OCI-LY7 (cell line): ENCODE measurements around the gene MYEOV. TPM values are rescaled to one million over a fixed set of nuclear protein-coding genes. Genes with fewer than 3 reads are reported as not detected.

Experiments used
- BruUV-seq: library from RNA; stranded (reverse); fragments of 400-500 nt; replicated peaks from 2 replicates; lab custom pipeline; 2021; lab: Mats Ljungman, UMichigan
- CTCF ChIA-PET: fragments of 300-600 bp; sonication (Branson Sonifier 250); formaldehyde crosslinking; loops from one replicate; lab custom pipeline; 2022; ENCODE audit warnings: antibody characterized with exemption; ENCODE audit not compliant: unreplicated experiment; lab: Charles Lee
- POLR2A ChIA-PET: fragments of 300-600 bp; sonication (Branson Sonifier 250); formaldehyde crosslinking; loops from one replicate; lab custom pipeline; 2022; ENCODE audit warnings: antibody characterized with exemption; lab: Charles Lee
- DNase-seq: peaks from one replicate; pipeline ENCODE4 v3.0.0-alpha.2; 2015; ENCODE audit warnings: low spot score
- H2AFZ ChIP-seq: fragments of 200-600 bp; sonication (generic), shearing (Covaris generic); 2 replicates; pipeline ENCODE4 v1.6.1; 2014; ENCODE audit warnings: mild to moderate bottlenecking, antibody characterized with exemption, low read length, moderate library complexity
- H3K27ac ChIP-seq: fragments of 200-600 bp; sonication (generic); 2 replicates; pipeline ENCODE4 v1.5.1; 2014; ENCODE audit warnings: mixed run types, low read depth, mild to moderate bottlenecking, moderate library complexity, low read length, inconsistent platforms; ENCODE audit not compliant: poor library complexity, severe bottlenecking
- H3K36me3 ChIP-seq: fragments of 200-600 bp; sonication (generic); 2 replicates; pipeline ENCODE4 v1.6.1; 2014; ENCODE audit warnings: mild to moderate bottlenecking, antibody characterized with exemption, low read length, moderate library complexity, mixed read lengths; ENCODE audit not compliant: insufficient read depth
- H3K4me1 ChIP-seq: fragments of 200-600 bp; sonication (generic); 2 replicates; pipeline ENCODE4 v1.5.1; 2014; ENCODE audit warnings: mild to moderate bottlenecking, low read length; ENCODE audit not compliant: insufficient read depth, poor library complexity, severe bottlenecking
- H3K4me2 ChIP-seq: fragments of 200-600 bp; sonication (generic); 2 replicates; pipeline ENCODE4 v1.6.1; 2014; ENCODE audit warnings: mild to moderate bottlenecking, low read length
- H3K4me3 ChIP-seq: fragments of 200-600 bp; sonication (generic); 2 replicates; pipeline ENCODE4 v1.5.1; 2014; ENCODE audit warnings: mild to moderate bottlenecking, low read depth, low read length; ENCODE audit not compliant: poor library complexity, severe bottlenecking
- H3K79me2 ChIP-seq: fragments of 200-600 bp; sonication (generic); 2 replicates; pipeline ENCODE4 v1.6.1; 2016; ENCODE audit warnings: low read depth, mild to moderate bottlenecking, low read length, moderate library complexity, mixed read lengths; ENCODE audit not compliant: insufficient read depth
- H3K9me2 ChIP-seq: fragments of 200-600 bp; sonication (generic); 2 replicates; pipeline ENCODE4 v1.6.1; 2016; ENCODE audit warnings: mild to moderate bottlenecking, low read length, mixed read lengths; ENCODE audit not compliant: insufficient read depth
- H3K9me3 ChIP-seq: fragments of 200-600 bp; sonication (generic); 2 replicates; pipeline ENCODE4 v1.6.1; 2014; ENCODE audit warnings: mild to moderate bottlenecking, mixed run types, low read length, mixed read lengths
- H4K20me1 ChIP-seq: fragments of 200-600 bp; sonication (generic); 2 replicates; pipeline ENCODE4 v1.6.1; 2014; ENCODE audit warnings: mild to moderate bottlenecking, antibody characterized with exemption, low read length, moderate library complexity, mixed read lengths; ENCODE audit not compliant: insufficient read depth
- CTCF ChIP-seq: fragments of 200-600 bp; sonication (generic); conservative IDR thresholded peaks from 2 replicates; pipeline ENCODE4 v1.5.1; 2014; ENCODE audit warnings: mild to moderate bottlenecking, antibody characterized with exemption, low read length, moderate library complexity, mixed read lengths
- EZH2phosphoT487 ChIP-seq: fragments of 200-600 bp; sonication (generic); IDR thresholded peaks from 2 replicates; pipeline ENCODE4 v1.6.1; 2018; ENCODE audit warnings: low read depth, borderline replicate concordance, mild to moderate bottlenecking, mixed run types, antibody characterized with exemption, low read length, moderate library complexity, mixed read lengths
- intact Hi-C: fragments of 100-400 bp; cut with micrococcal nuclease; formaldehyde crosslinking; loops from one replicate; pipeline ENCODE4 v1.10.0; 2022; ENCODE audit not compliant: unreplicated experiment
- total RNA-seq, 2 experiments: library from RNA; depleted of rRNA in 1 of 2; stranded (reverse); fragments of >200 nt in 1 of 2; shearing (Covaris generic) in 1 of 2; gene quantifications; 2 replicates each; pipeline ENCODE4 v1.2.3, GENCODE V29; 2014 to 2022

The MYEOV gene
- total RNA-seq, 2 experiments from 2014 or later = 3.2 to 7.7 TPM

- no peak for DNase-seq
- intact Hi-C loops = no loop called here
- no peaks in the 10 kb centered on the region for H4K20me1 ChIP-seq
- peaks cover 5% of the 10 kb centered on the region for H3K4me1 ChIP-seq
- no peak overlapping the region for H3K27ac ChIP-seq
- no peak overlapping the region for H2AFZ ChIP-seq
- no peaks in the 10 kb centered on the region for H3K36me3 ChIP-seq
- H3K79me2 ChIP-seq = no peaks in the 10 kb centered on the region
- H3K4me2 ChIP-seq = no peak overlapping the region
- ChIA-PET POLR2A (interaction anchor here (0.5 kb wide), 1 partner anchor 1019 kb away, joined by 3 read pairs; no protein-coding TSS in a partner anchor), CTCF (interaction anchor here (0.9 kb wide), 1 partner anchor 234 kb away, joined by 3 read pairs; no protein-coding TSS in a partner anchor)
- TF ChIP-seq EZH2phosphoT487 (no peak), CTCF (no peak)
- BruUV-seq = no TSS peak
- no peaks in the 10 kb centered on the region for H3K9me3 ChIP-seq
- no peak overlapping the region for H3K4me3 ChIP-seq
- no peaks in the 10 kb centered on the region for H3K9me2 ChIP-seq
Measured at GRCh38 chr11:69306821-69307220, 12.9 kb downstream of the MYEOV start.

GRCh38 chr11:69307421-69307820 is 13.5 kb downstream of the MYEOV start:
- CTCF ChIA-PET = interaction anchor here (0.9 kb wide), 1 partner anchor 233 kb away, joined by 3 read pairs; no protein-coding TSS in a partner anchor
- TF ChIP-seq EZH2phosphoT487 (no peak), CTCF (no peak)
- no peaks in the 10 kb centered on the region for H3K79me2 ChIP-seq
- H3K4me1 ChIP-seq = peaks cover 11% of the 10 kb centered on the region
- H3K4me3 ChIP-seq = no peak overlapping the region
- POLR2A ChIA-PET = interaction anchor here (0.6 kb wide), 1 partner anchor 9 kb away, joined by 5 read pairs; no protein-coding TSS in a partner anchor
- no peaks in the 10 kb centered on the region for H3K9me2 ChIP-seq
- no peak overlapping the region for H2AFZ ChIP-seq
- H3K27ac ChIP-seq = no peak overlapping the region
- H3K9me3 ChIP-seq = no peaks in the 10 kb centered on the region
- intact Hi-C loops = no loop called here
- H4K20me1 ChIP-seq = no peaks in the 10 kb centered on the region
- H3K4me2 ChIP-seq = no peak overlapping the region
- BruUV-seq = no TSS peak
- DNase-seq = no peak
- no peaks in the 10 kb centered on the region for H3K36me3 ChIP-seq

GRCh38 chr11:69307871-69308431 is 14.0 kb downstream of the MYEOV start:
- no TSS peak for BruUV-seq
- Histone ChIP-seq H3K36me3 (no peaks in the 10 kb centered on the region), H3K79me2 (no peaks in the 10 kb centered on the region), H4K20me1 (no peaks in the 10 kb centered on the region), H3K9me2 (no peaks in the 10 kb centered on the region), H3K4me3 (no peak overlapping the region), H3K4me1 (peaks cover 13% of the 10 kb centered on the region), H3K27ac (no peak overlapping the region), H2AFZ (no peak overlapping the region), H3K9me3 (no peaks in the 10 kb centered on the region), H3K4me2 (no peak overlapping the region)
- POLR2A ChIA-PET = interaction anchor here (0.6 kb wide), 1 partner anchor 10 kb away, joined by 5 read pairs; no protein-coding TSS in a partner anchor
- TF ChIP-seq EZH2phosphoT487 (no peak), CTCF (no peak)
- CTCF ChIA-PET = no interaction called here
- intact Hi-C loops = no loop called here
- no peak for DNase-seq
